HG02970 (cell line): Measurements from ENCODE around the gene RASIP1.
"Not testable (repeated sequence)": the region's sequence is repeated elsewhere in the genome, so short reads cannot be mapped to it uniquely, and the experiment has no call there.

Experiments used
- ATAC-seq: cut with Tn5 transposase; IDR thresholded peaks from one replicate; pipeline ENCODE4 v1.9.1; 2021; ENCODE audit warnings: mild to moderate bottlenecking, moderate library complexity, moderate number of reproducible peaks; ENCODE audit not compliant: unreplicated experiment, low FRiP score

RASIP1 gene

DNA sequence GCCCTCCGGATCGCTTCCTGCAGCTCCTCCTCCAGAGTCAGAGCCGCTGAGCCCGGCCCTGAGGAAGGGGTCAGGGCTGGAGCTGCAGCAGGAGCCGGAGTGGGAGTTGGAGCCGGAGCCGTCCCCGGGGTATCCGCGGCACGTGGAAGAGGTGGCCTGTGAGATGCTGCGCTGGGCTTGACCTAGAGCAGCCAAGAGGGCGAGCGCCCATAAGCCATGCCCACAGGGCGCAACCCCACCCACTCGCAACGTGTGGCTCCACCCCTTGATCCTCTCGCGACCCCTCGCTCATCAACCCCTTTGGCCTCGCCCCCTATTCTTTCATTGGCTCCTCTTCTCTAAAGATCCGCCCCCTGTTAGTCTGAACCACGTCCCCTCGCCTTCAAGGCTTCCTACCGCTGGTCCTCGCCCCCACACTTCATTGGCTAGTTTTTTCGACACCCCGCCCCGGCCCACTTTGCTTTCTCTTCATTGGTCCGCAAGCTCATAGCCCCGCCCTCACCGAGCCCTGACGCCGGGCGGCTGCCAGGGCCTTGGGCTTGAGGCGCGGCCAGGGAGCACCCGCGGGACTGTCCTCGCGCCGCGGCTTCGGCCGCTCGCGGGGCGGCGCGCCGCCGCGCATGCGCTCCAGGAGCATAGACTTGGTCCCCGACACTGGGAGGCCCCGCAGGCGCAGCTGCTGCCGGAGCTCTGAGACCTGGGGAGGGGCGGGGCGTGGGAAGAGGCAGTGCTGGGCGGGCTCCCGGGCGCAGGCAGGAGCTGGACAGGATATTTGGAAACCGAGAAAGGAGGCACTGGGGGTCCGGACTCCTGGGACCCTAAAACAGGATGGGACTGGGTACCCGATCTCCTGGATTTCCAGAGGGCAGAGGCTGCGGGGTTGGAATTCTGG lies 26.3 kb downstream of the RASIP1 start:
- peak; percentile 93 for ATAC-seq

DNA sequence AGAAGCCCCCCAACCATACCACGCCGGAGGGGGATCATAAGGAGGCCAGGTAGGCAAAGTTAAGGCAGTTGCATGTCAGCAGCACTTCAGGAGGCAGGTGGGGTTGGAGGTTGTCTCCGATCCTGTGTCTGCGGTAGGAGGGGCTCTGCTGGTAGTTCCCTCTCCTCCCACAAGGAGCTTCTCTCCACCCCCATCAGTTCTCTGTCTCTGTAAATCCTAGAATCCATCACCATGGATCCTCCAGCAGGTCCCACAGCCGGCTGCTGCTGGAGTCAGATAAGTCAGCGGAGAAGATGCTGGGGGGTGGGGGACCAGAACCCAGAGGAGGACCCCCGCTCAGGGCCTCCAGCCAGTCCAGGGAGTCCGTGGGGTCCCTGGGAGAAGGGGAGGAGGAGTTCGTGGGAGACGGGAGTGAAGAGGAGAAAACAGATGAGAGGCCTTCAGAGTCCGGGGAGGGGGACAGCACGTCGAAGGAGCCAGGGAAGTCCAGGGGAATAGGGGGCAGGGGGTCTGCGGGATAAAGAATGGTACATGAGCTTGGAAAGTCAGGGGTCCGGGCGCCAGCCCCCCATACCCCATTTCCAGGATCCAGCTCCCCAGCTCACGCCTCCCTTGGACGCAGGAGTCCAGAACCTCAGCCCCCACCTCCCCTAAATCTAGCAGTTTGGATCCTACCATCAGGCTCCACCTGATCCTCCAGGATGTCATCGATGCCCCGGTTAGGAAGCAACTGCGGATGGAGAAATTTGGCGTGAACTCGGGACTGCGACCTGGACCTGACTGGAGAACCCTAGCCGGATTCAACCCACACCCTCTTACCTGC lies 27.2 kb downstream of the RASIP1 start:
- no peak for ATAC-seq

DNA sequence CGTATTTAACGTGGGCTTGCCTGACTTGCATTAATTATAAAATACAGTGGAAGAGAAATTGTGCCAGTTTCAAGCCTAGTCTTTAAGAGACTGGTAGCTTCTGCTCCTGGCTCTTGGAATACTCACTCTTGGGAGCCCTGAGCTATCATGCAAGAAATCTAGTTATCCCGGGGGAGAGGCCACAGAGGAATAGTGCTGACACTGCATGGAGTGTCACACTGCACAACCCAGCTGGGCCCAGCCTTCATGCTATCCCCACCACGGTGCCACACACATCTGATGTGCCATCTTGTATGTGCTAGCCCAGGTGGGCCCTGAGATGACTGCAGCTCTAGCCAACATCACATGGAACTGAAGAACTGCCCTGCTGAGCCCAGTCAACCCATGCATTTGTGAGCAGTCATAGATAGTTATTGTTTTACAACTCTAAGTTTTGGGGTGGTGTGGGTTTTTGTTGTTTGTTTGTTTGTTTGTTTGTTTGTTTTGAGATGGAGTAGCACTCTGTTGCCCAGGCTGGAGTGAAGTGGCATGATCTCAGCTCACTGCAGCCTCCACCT lies 29.2 kb downstream of the RASIP1 start:
- ATAC-seq: no peak

DNA sequence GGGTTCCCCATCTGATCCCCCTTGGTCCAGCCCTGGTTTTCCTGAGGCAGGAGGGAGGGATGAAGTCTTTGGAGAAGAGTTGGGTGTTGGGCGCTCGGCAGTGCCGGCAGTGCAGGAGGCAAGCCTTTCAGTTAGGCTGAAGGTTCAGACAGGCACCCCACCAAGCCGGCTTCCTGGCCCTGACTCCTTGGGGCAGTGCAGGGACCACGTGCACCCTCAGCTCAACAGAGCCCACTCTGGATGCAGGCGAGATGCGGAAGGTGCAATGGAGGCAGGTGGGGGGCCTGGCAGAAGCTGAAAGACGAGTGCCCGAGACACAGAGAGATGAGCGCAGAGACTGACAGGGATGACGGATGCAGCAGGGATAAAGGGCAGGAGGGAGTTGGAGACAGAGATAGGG lies 31.9 kb downstream of the RASIP1 start:
- no peak for ATAC-seq

DNA sequence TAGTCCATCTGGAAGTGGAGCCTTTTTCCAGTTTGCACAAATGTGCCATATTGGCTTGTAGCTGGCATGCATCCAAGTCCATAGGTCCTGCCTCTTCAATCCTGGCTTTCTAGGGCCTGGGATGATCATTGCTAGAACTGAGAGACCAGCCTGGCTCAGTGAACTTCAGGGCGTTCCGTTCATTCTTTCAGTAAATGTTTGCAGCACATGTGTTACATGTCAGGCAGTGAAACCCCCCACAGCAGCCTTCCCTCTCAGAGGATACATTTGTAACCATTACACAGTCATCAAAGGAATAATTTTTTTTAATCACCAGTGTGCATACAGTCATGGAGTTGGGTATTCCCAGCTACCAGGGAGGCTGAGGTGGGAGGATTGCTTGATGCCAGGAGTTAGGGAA lies 35.0 kb downstream of the RASIP1 start:
- no peak for ATAC-seq

DNA sequence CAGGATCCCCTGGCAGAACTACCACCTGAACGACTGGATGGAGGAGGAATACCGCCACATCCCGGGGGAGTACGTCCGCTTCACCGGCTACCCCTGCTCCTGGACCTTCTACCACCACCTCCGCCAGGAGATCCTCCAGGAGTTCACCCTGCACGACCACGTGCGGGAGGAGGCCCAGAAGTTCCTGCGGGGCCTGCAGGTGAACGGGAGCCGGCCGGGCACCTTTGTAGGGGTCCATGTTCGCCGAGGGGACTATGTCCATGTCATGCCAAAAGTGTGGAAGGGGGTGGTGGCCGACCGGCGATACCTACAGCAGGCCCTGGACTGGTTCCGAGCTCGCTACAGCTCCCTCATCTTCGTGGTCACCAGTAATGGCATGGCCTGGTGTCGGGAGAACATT lies 37.1 kb downstream of the RASIP1 start:
- ATAC-seq: no peak

DNA sequence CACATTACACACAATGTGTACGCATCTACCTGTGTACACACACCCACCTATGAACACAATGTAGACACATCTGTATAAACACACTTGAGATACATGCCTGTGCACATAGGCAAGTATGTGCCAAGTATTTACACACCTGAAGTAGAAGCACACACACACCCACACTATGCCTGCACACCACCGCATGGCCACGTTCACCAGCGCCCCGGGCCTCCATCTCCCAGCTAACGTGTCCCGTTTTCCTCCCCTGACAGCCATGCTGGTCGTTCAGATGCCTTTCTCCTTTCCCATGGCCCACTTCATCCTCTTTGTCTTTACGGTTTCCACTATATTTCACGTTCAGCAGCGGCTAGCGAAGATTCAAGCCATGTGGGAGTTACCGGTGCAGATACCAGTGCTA lies 37.7 kb downstream of the RASIP1 start:
- no peak for ATAC-seq

DNA sequence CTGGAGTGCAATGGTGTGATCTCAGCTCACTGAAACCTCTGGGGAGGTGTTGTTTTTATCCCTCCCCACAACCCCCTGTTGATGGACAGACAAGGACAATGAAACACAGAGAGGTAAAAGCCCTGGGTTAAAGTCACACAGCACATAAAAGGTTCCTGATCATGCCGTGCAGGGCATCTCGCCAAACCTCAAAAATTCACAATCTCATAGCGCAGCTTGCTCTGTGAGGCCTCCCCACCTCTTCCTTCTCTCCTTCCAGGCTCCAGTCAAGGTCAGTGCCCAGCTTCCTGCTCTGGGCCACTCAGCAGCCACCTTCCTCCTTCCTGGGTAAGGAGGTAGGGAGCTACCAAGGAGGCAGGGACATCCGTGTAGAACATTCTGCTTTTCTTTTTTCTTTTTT lies 42.4 kb downstream of the RASIP1 start:
- no peak for ATAC-seq

DNA sequence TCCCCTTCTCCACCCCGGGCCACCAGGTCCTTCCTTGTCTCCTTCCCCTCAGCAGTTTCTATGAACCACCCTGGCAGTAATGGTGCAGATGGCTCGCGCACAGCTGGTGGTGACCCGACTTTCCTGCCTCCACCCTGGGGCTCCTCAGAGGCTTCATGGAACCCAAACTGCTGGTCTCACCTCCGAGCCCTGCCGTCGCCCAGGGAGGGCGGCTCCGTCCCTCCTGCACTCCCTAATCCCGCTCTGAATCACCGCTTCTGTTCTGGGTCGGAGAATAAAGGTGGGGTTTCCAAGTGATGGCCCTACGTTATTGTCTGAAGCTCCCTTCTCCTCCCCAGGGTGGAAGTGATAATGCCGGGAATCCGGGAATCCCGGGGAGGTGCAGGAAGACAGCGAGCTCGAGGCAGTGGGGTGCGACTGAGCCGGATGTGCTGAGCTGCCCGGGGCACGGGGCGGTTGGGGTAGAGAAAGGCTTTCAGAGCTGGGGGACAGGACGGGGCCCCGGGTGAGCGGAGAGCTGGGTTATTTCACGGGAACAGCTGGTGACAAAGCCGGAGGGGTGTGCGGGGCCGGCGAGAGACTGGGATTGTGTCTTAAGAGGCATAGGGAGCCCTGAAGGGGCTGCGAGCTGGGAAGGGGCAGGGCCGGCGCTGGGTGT lies 43.9 kb downstream of the RASIP1 start:
- no peak for ATAC-seq

DNA sequence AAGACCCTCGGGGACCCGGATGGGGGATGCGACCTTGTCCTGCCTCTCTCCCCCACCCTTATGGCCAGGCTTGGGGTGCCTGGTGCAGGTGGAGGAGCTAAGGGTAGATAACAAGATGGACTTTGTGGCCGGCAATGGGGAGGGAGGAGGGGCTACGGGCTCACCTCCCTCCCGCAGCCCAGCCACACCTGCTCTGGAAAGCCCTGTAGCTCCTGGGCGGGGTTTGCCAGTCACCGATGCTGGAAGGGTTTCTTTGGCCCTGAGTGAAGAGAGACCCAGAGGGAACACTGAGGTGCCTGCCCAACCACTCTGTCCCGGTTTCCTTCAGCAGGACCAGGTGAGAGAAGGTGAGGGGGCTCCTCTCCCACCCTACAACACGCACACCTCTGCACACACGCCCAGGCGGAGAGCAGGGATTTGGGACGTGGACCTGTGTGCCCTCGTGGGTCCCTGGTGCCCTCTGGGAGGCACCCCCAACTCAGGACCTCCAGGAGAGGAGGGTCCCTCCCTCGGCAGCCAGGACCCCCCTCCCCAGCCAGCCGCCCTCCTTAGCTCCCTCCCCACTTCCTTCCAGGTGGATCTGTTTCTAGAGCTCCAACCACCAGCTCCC lies 44.6 kb downstream of the RASIP1 start, which contains the start of gene FUT2:
Gene FUT2, plus strand, starts transcription at position 229 of the 610 bp plus-strand sequence. CDS start 6,986 bp downstream, outside the sequence.
- no peak for ATAC-seq

DNA sequence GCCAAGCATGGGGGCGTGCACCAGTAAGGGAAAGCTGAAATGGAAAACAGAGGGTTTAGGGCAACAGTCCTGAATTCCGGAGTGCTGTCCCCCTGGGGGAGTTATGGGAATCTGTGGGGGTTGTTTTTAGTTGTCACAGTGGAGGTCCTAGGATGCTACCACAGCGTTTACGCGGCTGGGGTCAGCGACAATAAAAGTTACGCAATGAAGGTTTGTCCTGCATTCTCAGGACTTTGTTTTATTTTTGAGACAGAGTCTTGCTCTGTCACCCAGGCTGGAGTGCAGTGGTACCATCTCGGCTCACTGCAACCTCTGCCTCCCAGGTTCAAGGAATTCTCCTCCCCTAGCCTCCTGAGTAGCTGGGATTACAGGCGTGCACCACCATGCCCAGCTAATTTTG lies 46.8 kb downstream of the RASIP1 start:
- ATAC-seq: not testable (repeated sequence)

DNA sequence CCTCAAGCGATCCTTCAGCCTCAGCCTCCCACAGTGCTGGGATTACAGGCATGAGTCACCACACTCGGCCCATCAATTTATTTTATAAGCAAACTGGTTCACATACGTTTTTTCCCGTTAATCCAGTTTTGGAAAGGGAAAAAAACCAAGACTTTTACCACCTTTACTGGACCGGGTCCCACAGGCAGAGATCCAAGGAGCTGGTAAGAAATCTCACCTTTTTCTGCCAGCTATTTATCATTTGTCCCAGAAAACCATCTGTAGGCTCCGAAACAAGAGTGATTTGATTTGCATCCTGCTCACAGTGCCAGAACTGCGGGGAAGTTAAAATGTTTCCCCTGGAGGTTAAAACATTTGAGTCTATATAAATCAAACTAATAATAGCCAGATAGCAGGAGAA lies 51.0 kb downstream of the RASIP1 start:
- ATAC-seq: no peak

DNA sequence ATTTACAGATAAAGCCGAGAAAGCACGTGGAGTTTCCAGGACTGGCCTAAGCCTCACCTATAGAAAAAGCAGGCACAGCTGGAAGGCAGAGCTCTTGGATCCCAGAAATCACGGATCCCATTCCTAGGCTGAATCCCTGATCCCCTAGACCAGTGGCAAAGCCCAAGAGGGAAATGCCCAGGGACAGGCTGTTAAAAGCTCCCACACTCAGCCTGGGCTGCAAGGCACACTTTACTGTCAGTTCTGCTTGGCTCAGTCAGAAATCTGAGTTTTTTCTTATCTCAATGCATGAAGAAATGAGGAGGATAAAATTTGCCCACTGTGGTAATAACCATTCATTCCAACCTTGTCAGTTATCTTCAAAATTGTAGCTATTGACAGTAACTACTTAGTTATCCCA lies 52.6 kb downstream of the RASIP1 start:
- ATAC-seq: no peak

DNA sequence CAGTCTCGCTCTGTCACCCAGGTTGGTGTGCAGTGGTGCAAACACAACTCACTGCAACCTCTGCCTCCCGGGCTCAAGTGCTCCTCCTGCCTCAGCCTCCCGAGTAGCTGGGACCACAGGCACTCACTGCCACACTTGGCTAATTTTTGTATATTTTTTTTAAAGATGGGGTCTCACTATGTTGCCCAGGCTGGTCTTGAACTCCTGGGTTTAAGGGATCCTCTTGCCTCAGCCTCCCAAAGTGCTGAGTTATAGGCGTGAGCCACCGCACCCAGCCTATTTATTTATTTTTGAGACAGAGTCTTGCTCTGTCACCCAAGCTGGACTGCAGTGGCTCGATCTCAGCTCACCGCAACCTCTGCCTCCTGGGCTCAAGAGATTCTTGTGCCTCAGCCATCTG lies 53.8 kb downstream of the RASIP1 start:
- not testable (repeated sequence) for ATAC-seq

DNA sequence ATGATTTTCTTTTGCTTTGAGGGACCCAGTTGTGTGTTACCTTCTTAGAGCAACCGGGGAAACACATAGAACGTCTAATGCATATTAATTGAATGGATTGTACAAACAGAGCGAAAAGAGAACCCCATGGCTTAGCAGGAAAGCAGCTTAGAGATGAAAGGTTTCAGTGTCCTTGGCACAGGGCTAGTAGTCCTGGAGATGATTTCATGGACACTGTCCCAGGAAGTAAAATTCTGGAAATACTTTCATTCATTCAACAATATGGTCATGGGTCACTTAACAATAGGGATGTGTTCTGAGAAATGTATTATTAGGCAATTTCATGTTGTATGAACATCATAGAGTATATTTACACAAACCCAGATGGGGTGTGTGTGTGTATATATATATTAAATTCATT lies 54.3 kb downstream of the RASIP1 start:
- no peak for ATAC-seq

DNA sequence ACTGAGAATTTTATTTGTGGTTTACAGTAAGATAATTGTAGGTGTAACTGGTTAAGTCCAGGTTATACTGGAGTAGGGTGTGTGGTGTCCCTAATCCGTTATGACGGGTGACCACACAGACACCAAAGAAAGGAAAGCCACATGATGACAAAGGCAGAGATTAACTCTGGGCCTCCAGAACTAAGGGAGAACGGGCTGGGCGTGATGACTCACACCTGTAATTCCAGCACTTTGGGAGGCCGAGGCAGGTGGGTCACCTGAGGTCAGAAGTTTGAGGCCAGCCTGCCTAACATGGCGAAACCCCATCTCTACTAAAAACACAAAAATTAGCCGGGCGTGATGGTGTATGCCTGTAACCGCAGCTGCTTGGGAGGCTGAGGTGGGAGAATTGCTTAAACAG lies 54.8 kb downstream of the RASIP1 start:
- ATAC-seq: no peak

DNA sequence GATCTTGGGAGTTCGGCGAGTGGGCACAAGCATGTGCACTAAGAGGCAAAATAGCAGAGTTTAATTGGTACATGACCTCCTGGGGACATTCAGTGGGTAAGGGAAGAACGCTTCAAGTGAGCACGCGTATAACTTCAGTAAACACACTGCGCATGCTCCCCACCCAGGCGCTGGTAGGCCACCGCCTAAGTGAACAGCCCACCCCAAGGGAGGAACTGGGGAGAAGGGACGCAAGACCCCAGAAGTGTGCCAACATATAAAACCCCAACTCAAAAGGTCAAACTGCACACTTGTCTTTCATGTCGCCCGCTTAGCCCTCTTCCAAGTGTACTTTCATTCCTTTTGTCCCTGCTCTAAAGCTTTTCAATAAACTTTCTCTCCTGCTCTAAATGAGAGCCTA lies 57.1 kb downstream of the RASIP1 start:
- no peak for ATAC-seq

DNA sequence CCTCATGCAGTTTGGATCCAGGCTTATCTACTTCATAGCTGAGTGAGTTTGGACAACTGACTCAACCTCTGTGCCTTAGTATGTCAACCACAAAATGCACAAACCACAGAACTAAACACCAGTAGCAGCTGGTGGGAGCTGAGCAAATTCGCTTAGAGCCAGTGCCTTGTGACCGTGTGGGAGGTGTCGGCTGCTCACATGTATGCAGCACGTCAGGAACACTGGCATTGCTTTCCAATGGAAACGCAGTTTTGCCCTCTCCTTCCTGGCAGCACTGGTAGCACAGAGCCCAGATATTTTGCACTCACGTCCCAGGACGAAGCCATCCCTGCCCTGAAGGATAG lies 59.3 kb downstream of the RASIP1 start:
- no peak for ATAC-seq

DNA sequence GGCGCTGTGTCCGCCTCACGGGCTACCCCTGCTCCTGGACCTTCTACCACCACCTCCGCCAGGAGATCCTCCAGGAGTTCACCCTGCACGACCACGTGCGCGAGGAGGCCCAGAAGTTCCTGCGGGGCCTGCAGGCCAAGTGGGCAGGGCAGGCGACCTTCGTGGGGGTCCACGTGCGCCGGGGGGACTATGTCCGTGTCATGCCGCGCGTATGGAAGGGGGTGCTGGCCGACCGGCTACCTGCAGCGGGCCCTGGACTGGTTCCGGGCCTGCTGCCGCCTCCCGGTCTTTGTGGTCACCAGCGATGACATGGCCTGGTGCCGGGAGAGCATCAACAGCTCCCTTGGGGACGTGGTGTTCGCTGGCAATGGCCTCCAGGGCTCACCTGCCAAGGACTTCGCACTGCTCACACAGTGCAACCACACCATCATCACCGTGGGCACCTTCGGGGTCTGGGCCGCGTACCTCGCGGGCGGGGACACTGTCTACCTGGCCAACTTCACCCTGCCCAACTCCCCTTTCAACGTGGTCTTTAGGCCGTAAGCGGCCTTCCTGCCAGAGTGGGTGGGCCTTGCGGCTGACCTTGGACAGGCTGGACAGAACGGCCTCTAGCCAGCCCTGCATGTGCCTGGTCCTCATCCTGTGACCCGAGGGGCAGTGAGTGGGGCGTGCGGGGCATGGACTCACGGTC lies 59.8 kb downstream of the RASIP1 start:
- no peak for ATAC-seq

DNA sequence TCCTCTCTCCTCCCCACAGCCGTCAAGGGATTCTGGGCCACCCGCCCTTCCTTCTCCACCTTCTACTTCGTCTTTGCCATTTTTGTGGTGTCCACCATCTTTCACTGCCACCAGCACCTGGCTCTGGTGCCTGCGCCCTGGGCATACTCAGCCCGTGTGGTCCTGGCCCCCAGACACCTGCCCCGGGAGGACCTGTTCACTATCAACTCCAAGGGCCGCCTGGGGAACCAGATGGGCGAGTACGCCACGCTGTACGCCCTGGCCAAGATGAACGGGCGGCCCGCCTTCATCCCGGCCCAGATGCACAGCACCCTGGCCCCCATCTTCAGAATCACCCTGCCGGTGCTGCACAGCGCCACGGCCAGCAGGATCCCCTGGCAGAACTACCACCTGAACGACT lies 60.4 kb downstream of the RASIP1 start:
- ATAC-seq: not testable (repeated sequence)
